PC-3 (cell line): ENCODE data around the gene HOXD10. TPM values are rescaled to one million over a fixed set of nuclear protein-coding genes. Genes with fewer than 3 reads are reported as not detected.

Experiments used
- ATAC-seq: fragments of 200-7000 bp; cut with Tn5 transposase; 2 replicates; pipeline ENCODE4 v1.9.1; 2020; ENCODE audit warnings: mild to moderate bottlenecking, moderate library complexity
- BruUV-seq: library from RNA; stranded (reverse); fragments of 400-500 nt; replicated peaks from 2 replicates; lab custom pipeline; 2021; lab: Mats Ljungman, UMichigan
- CTCF ChIA-PET: fragments of 300-600 bp; sonication (Branson Sonifier 250); formaldehyde crosslinking; loops from one replicate; lab custom pipeline; 2022; ENCODE audit warnings: antibody characterized with exemption; lab: Charles Lee
- POLR2A ChIA-PET: fragments of 300-600 bp; sonication (Branson Sonifier 250); formaldehyde crosslinking; loops from one replicate; lab custom pipeline; 2022; ENCODE audit warnings: antibody characterized with exemption; ENCODE audit not compliant: unreplicated experiment; lab: Charles Lee
- DNase-seq: peaks from one replicate; pipeline ENCODE4 v3.0.0-alpha.2; 2015
- H2AFZ ChIP-seq: fragments of 300-600 bp; sonication (generic); 2 replicates; pipeline ENCODE4 v1.6.0; 2016; ENCODE audit warnings: antibody characterized with exemption, low read length
- H3F3A ChIP-seq: fragments of 300-600 bp; sonication (generic); one replicate; pipeline ENCODE4 v1.6.0; 2017; ENCODE audit warnings: antibody characterized with exemption, low read length, control low read depth, mild to moderate bottlenecking; ENCODE audit not compliant: unreplicated experiment
- H3K27ac ChIP-seq: fragments of 300-600 bp; sonication (generic); 2 replicates; pipeline ENCODE4 v1.5.1; 2016; ENCODE audit warnings: mild to moderate bottlenecking, low read length
- H3K27me3 ChIP-seq: fragments of 300-600 bp; sonication (generic); 2 replicates; pipeline ENCODE4 v1.6.1; 2016; ENCODE audit warnings: low read length, mixed read lengths
- H3K36me3 ChIP-seq: fragments of 300-600 bp; sonication (generic); 2 replicates; pipeline ENCODE4 v1.6.1; 2016; ENCODE audit warnings: low read depth, mixed run types, low read length, mixed read lengths
- H3K4me1 ChIP-seq: fragments of 300-600 bp; sonication (generic); 2 replicates; pipeline ENCODE4 v1.5.1; 2016; ENCODE audit warnings: low read length; ENCODE audit not compliant: insufficient read depth
- H3K4me2 ChIP-seq: fragments of 300-600 bp; sonication (generic); 2 replicates; pipeline ENCODE4 v1.6.0; 2016; ENCODE audit warnings: low read length
- H3K4me3 ChIP-seq: fragments of 300-600 bp; sonication (generic); 2 replicates; pipeline ENCODE4 v1.5.1; 2016; ENCODE audit warnings: mild to moderate bottlenecking, low read length, mixed read lengths
- H3K79me2 ChIP-seq: fragments of 300-600 bp; sonication (generic); 2 replicates; pipeline ENCODE4 v1.6.1; 2017; ENCODE audit warnings: low read length, mixed read lengths
- H3K9ac ChIP-seq: fragments of 300-600 bp; sonication (generic); 2 replicates; pipeline ENCODE4 v1.6.0; 2016; ENCODE audit warnings: mild to moderate bottlenecking, low read length
- H3K9me2 ChIP-seq: fragments of 300-600 bp; sonication (generic); replicated peaks from 2 replicates; pipeline ENCODE4 v1.6.1; 2016; ENCODE audit warnings: mixed run types, low read length, mixed read lengths
- H3K9me3 ChIP-seq: fragments of 300-600 bp; sonication (generic); 2 replicates; pipeline ENCODE4 v1.6.1; 2016; ENCODE audit warnings: low read length, mixed read lengths
- H4K20me1 ChIP-seq: fragments of 300-600 bp; sonication (generic); 2 replicates; pipeline ENCODE4 v1.6.1; 2016; ENCODE audit warnings: low read length, mixed read lengths
- EZH2 ChIP-seq: fragments of 300-600 bp; sonication (generic); IDR thresholded peaks from one replicate; pipeline ENCODE4 v1.6.1; 2017; ENCODE audit warnings: antibody characterized with exemption, mild to moderate bottlenecking, low read length; ENCODE audit not compliant: unreplicated experiment
- EZH2phosphoT487 ChIP-seq: fragments of 300-600 bp; sonication (generic); IDR thresholded peaks from 2 replicates; pipeline ENCODE4 v1.6.1; 2018; ENCODE audit warnings: mild to moderate bottlenecking, antibody characterized with exemption, low read length, borderline replicate concordance
- intact Hi-C: fragments of 100-400 bp; cut with micrococcal nuclease; formaldehyde crosslinking; loops from 2 replicates; pipeline ENCODE4 v1.9.0; 2023
- total RNA-seq: library from RNA; depleted of rRNA; stranded (reverse); fragments of >200 nt; gene quantifications from 2 replicates; pipeline ENCODE4 v1.2.3, GENCODE V29; 2014
- TF ChIP-seq, protein P1 (sequence below): fragments of 300-600 bp; sonication (generic); conservative IDR thresholded peaks from 2 replicates; pipeline ENCODE4 v1.5.1; 2017; ENCODE audit warnings: antibody characterized with exemption, low read depth, mild to moderate bottlenecking, low read length

HOXD10 gene
- total RNA-seq, 1 experiment from 2014 or later = not detected

- no peaks in the 10 kb centered on the region for H4K20me1 ChIP-seq
- DNase-seq (no peak), ATAC-seq (peak; percentile 39)
- TF ChIP-seq, protein P1, sequence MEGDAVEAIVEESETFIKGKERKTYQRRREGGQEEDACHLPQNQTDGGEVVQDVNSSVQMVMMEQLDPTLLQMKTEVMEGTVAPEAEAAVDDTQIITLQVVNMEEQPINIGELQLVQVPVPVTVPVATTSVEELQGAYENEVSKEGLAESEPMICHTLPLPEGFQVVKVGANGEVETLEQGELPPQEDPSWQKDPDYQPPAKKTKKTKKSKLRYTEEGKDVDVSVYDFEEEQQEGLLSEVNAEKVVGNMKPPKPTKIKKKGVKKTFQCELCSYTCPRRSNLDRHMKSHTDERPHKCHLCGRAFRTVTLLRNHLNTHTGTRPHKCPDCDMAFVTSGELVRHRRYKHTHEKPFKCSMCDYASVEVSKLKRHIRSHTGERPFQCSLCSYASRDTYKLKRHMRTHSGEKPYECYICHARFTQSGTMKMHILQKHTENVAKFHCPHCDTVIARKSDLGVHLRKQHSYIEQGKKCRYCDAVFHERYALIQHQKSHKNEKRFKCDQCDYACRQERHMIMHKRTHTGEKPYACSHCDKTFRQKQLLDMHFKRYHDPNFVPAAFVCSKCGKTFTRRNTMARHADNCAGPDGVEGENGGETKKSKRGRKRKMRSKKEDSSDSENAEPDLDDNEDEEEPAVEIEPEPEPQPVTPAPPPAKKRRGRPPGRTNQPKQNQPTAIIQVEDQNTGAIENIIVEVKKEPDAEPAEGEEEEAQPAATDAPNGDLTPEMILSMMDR = no peak
- no peak for TF ChIP-seq EZH2
- peak within 1 kb of the TSS; percentile 59; the same call in 1 of the 2 replicates for H2AFZ ChIP-seq
- no peaks in the 10 kb centered on the region for H3K36me3 ChIP-seq
- peak within 1 kb of the TSS; percentile 61 for H3K4me3 ChIP-seq
- no peaks in the 10 kb centered on the region for H3K79me2 ChIP-seq
- H3K27me3 ChIP-seq = peaks cover 20% of the 10 kb centered on the region
- intact Hi-C loops = no loop called here
- no TSS peak for BruUV-seq
- H3K4me1 ChIP-seq = peaks cover 10% of the 10 kb centered on the region
- no peak within 1 kb of the TSS for H3K9ac ChIP-seq
- peak within 1 kb of the TSS; percentile 80 for H3K4me2 ChIP-seq
- POLR2A ChIA-PET = no interaction called here
- no peaks in the 10 kb centered on the region for H3K9me2 ChIP-seq
- CTCF ChIA-PET = no interaction called here
- H3K27ac ChIP-seq = no peak within 1 kb of the TSS
- H3F3A ChIP-seq = no peaks in the 10 kb centered on the region
- H3K9me3 ChIP-seq = no peaks in the 10 kb centered on the region
These were observed 9.7 kb upstream of the HOXD10 start, which contains the start of gene HOXD11 for GRCh38 chr2:176106581-176107539. TSS of gene HOXD11 (plus strand) at chr2:176107280. CDS start at chr2:176107356, 76 bp downstream.

GRCh38 chr2:176107731-176108181, 8.8 kb upstream of the HOXD10 start:
- TF ChIP-seq EZH2 = no peak
- Histone ChIP-seq H2AFZ (no peak overlapping the region), H3K9me2 (no peaks in the 10 kb centered on the region), H3K9ac (no peak overlapping the region), H3K27me3 (peaks cover 20% of the 10 kb centered on the region), H3K27ac (no peak overlapping the region), H3F3A (no peaks in the 10 kb centered on the region), H3K4me3 (no peak overlapping the region), H3K9me3 (no peaks in the 10 kb centered on the region), H3K4me2 (no peak overlapping the region), H3K79me2 (no peaks in the 10 kb centered on the region), H3K36me3 (no peaks in the 10 kb centered on the region), H3K4me1 (peaks cover 10% of the 10 kb centered on the region), H4K20me1 (no peaks in the 10 kb centered on the region)
- ATAC-seq (no peak), DNase-seq (no peak)
- intact Hi-C loops = no loop called here
- no TSS peak for BruUV-seq
- ChIA-PET CTCF (no interaction called here), POLR2A (no interaction called here)

DNA sequence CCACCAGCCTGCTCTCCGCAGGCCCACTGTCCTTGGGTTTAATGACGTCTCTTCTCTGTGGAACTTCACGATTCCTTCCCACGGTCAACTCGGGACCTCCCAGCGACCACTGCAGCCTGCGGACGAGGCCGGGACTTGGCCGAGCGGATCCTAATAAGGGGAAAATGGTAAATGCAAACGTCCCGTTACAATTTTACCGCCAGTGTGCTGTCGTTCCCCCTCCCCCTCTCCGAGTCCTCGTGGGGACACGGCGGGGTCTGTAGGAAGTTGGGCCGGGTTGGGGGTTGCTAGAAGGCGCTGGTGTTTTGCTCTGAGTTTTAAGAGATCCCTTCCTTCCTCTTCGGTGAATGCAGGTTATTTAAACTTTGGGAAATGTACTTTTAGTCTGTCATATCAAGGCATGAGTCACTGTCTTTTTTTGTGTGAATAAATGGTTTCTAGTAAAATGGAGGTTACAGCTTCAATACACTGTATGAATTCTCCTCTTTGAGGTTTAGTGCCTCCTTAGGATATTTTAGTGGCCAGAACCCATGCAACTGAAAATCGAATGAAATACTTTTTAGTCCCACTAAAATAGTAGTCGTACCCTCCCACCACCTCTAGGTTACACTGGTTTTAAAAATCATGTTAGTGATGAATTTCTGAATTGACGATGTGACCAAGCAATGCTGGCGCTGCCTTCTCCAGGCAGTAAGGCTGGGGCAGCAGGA, 7.2 kb upstream of the HOXD10 start:
- Histone ChIP-seq H3K9me2 (no peaks in the 10 kb centered on the region), H3K27ac (no peak overlapping the region), H3K9me3 (no peaks in the 10 kb centered on the region), H2AFZ (no peak overlapping the region), H3K4me3 (no peak overlapping the region), H3K9ac (no peak overlapping the region), H3F3A (no peaks in the 10 kb centered on the region), H3K27me3 (peaks cover 34% of the 10 kb centered on the region), H3K79me2 (no peaks in the 10 kb centered on the region), H3K4me1 (peaks cover 8% of the 10 kb centered on the region), H3K36me3 (no peaks in the 10 kb centered on the region), H4K20me1 (no peaks in the 10 kb centered on the region), H3K4me2 (no peak overlapping the region)
- DNase-seq (no peak), ATAC-seq (no peak)
- BruUV-seq = no TSS peak
- CTCF ChIA-PET = no interaction called here
- intact Hi-C loops = no loop called here
- TF ChIP-seq EZH2 (no peak), EZH2phosphoT487 (no peak)
- TF ChIP-seq, protein P1 = no peak
- POLR2A ChIA-PET = no interaction called here
